Measurements from ENCODE around the gene CCT5.

DNA sequence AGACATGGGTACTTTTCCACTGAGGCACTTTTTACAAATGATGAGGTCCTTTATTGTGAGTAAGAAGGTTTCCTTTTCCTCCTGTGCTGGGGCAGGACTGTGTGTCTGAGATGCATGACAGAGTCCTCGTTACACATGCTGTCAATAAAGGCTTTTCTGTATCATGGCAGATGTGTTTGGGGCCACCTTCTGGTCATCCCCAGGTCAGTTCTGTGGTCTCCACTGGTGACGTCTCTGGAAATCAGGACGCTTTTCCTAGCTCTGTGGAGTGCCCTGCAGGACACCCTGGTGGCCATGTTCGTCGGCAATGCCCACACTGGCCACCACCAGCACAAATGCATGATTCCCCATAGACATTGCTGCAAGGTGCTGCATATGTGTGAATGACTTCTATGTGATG lies 54.9 kb downstream of the CCT5 start:
- TF ChIP-seq, protein P1, sequence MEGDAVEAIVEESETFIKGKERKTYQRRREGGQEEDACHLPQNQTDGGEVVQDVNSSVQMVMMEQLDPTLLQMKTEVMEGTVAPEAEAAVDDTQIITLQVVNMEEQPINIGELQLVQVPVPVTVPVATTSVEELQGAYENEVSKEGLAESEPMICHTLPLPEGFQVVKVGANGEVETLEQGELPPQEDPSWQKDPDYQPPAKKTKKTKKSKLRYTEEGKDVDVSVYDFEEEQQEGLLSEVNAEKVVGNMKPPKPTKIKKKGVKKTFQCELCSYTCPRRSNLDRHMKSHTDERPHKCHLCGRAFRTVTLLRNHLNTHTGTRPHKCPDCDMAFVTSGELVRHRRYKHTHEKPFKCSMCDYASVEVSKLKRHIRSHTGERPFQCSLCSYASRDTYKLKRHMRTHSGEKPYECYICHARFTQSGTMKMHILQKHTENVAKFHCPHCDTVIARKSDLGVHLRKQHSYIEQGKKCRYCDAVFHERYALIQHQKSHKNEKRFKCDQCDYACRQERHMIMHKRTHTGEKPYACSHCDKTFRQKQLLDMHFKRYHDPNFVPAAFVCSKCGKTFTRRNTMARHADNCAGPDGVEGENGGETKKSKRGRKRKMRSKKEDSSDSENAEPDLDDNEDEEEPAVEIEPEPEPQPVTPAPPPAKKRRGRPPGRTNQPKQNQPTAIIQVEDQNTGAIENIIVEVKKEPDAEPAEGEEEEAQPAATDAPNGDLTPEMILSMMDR (conservative IDR thresholded peaks at IDR 0.05; ENCODE audit: low read length) = no peak
- no peak for TF ChIP-seq EZH2phosphoT487 (IDR thresholded peaks at IDR 0.05; ENCODE audit: borderline replicate concordance)
